ENCODE results near the gene PORCN. TPM values are rescaled to one million over a fixed set of nuclear protein-coding genes. Genes with fewer than 3 reads are reported as not detected.
A peak's percentile ranks its signal among the peaks of the same experiment; 100 is the strongest.

Gene PORCN
- total and polyA plus RNA-seq, 9 of the 15 experiments (the other 6 are each of a cell fraction or from before 2014, with no cell fraction given), result 0.34 to 5.1 (median 2.8) TPM

DNA sequence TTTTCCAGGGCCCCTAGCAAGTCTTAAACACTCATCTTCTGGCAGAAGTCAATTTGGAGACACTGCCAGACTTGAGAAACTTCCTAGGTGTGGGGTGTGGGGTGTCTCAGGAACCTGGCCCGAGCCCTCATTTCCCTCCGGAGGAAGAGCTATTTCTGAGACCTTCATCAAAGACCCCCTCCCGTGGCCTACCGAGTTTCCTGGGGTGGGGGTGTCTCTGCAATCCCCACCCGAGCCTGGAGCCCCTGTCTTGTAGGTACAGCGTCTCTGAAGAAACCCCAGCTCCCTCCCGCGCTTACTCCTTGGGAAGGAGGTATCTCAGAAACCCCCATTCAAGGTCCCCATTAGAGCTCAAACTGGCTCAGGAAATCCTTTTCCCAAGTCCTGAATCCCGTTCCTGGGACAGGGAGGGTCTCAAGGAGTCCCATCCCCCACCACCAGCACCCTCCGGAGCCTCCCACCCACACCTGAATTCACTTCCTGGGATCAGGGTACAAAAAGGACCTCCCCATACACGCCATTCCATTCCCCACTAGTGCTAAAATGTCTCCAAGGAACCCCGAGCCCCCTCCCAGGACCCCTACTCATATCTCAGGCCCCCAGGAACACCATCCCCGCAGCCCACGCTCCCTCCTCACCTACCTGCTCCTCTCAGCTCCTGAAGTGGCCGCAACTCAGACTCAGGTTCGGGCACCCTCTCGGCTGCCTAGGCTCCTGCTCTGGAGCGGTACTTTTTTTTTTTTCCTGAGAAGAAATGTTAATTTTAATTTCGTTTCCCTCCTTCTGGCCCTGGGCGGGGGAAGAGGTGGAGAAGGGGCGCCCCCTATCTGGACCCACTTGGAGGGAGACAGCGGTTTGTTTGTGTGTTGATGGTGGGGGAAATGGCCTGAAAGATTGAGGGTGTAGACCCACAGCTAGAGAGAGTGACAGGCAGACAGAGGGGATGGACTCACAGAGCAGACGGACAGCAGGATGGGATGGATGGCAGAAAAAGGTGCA lies 39.8 kb upstream of the PORCN start (continued):
- TF ChIP-seq, protein P1, sequence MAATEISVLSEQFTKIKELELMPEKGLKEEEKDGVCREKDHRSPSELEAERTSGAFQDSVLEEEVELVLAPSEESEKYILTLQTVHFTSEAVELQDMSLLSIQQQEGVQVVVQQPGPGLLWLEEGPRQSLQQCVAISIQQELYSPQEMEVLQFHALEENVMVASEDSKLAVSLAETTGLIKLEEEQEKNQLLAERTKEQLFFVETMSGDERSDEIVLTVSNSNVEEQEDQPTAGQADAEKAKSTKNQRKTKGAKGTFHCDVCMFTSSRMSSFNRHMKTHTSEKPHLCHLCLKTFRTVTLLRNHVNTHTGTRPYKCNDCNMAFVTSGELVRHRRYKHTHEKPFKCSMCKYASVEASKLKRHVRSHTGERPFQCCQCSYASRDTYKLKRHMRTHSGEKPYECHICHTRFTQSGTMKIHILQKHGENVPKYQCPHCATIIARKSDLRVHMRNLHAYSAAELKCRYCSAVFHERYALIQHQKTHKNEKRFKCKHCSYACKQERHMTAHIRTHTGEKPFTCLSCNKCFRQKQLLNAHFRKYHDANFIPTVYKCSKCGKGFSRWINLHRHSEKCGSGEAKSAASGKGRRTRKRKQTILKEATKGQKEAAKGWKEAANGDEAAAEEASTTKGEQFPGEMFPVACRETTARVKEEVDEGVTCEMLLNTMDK (IDR thresholded peaks at IDR 0.05; ENCODE audit: borderline replicate concordance, insufficient read depth, low read depth, low read length, poor library complexity, severe bottlenecking), result peak; percentile 78
- TF ChIP-seq, protein P2, sequence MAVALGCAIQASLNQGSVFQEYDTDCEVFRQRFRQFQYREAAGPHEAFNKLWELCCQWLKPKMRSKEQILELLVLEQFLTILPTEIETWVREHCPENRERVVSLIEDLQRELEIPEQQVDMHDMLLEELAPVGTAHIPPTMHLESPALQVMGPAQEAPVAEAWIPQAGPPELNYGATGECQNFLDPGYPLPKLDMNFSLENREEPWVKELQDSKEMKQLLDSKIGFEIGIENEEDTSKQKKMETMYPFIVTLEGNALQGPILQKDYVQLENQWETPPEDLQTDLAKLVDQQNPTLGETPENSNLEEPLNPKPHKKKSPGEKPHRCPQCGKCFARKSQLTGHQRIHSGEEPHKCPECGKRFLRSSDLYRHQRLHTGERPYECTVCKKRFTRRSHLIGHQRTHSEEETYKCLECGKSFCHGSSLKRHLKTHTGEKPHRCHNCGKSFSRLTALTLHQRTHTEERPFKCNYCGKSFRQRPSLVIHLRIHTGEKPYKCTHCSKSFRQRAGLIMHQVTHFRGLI (CRISPR knock-in tag; IDR thresholded peaks at IDR 0.05), result no peak
- TF ChIP-seq, protein P3, sequence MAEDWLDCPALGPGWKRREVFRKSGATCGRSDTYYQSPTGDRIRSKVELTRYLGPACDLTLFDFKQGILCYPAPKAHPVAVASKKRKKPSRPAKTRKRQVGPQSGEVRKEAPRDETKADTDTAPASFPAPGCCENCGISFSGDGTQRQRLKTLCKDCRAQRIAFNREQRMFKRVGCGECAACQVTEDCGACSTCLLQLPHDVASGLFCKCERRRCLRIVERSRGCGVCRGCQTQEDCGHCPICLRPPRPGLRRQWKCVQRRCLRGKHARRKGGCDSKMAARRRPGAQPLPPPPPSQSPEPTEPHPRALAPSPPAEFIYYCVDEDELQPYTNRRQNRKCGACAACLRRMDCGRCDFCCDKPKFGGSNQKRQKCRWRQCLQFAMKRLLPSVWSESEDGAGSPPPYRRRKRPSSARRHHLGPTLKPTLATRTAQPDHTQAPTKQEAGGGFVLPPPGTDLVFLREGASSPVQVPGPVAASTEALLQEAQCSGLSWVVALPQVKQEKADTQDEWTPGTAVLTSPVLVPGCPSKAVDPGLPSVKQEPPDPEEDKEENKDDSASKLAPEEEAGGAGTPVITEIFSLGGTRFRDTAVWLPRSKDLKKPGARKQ (CRISPR knock-in tag; IDR thresholded peaks at IDR 0.05), result no peak
- TF ChIP-seq ZNF57 (CRISPR knock-in tag; IDR thresholded peaks at IDR 0.05) (no peak), NCOA1 (IDR thresholded peaks at IDR 0.05; ENCODE audit: low read depth) (no peak), YY1 (IDR thresholded peaks at IDR 0.05; ENCODE audit: borderline replicate concordance in 1 of 3, control insufficient read depth in 1 of 3, extremely low read depth in 1 of 3, insufficient read depth in 3 of 3, insufficient read length in 1 of 3, insufficient replicate concordance in 2 of 3, low read depth in 1 of 3, low read length in 2 of 3) (peak in 1 of 3 experiments; percentile 6), POLR2B (IDR thresholded peaks at IDR 0.05; ENCODE audit: low read depth, partially characterized antibody) (no peak), HNRNPL (IDR thresholded peaks at IDR 0.05; ENCODE audit: low read depth, low read length) (no peak), HDGF (IDR thresholded peaks at IDR 0.05) (no peak), KDM5B (IDR thresholded peaks at IDR 0.05; ENCODE audit: insufficient replicate concordance, low read depth, low read length) (peak; percentile 42), ARID2 (IDR thresholded peaks at IDR 0.05) (0 out of 2 replicates have a peak, but pooled peaks have one; percentile 23), HDAC1 (IDR thresholded peaks at IDR 0.05) (peak in 1 of 2 experiments; percentile 60; a peak in 1 of 4 replicates)
- TF ChIP-seq, protein P4, sequence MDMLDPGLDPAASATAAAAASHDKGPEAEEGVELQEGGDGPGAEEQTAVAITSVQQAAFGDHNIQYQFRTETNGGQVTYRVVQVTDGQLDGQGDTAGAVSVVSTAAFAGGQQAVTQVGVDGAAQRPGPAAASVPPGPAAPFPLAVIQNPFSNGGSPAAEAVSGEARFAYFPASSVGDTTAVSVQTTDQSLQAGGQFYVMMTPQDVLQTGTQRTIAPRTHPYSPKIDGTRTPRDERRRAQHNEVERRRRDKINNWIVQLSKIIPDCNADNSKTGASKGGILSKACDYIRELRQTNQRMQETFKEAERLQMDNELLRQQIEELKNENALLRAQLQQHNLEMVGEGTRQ (CRISPR knock-in tag; IDR thresholded peaks at IDR 0.05), result no peak
